ENCODE results near the gene CHMP1B.

Gene CHMP1B

GRCh38 chr18:11851146-11851805 lies at the start of gene CHMP1B:
Gene CHMP1B (plus strand): TSS chr18:11851413. CDS start chr18:11851512, 99 bp downstream.
- DNase-seq: peak; percentile 76

- DNase-seq: no peak
Observed at GRCh38 chr18:11801573-11801972, 49.6 kb upstream of the CHMP1B start.

- DNase-seq: no peak
Observed at GRCh38 chr18:11802158-11802557, 49.1 kb upstream of the CHMP1B start.

- no peak for DNase-seq
Observed at GRCh38 chr18:11802586-11802985, 48.6 kb upstream of the CHMP1B start.

GRCh38 chr18:11807233-11807632 lies 44.0 kb upstream of the CHMP1B start:
- no peak for DNase-seq

GRCh38 chr18:11808001-11808855 lies 43.0 kb upstream of the CHMP1B start:
- no peak for DNase-seq

- no peak for DNase-seq
Observed at GRCh38 chr18:11809895-11810294, 41.3 kb upstream of the CHMP1B start.

- no peak for DNase-seq
Observed at GRCh38 chr18:11810379-11810778, 40.8 kb upstream of the CHMP1B start.

GRCh38 chr18:11811009-11811408 lies 40.2 kb upstream of the CHMP1B start:
- no peak for DNase-seq

- DNase-seq: no peak
Observed at GRCh38 chr18:11817229-11817628, 34.0 kb upstream of the CHMP1B start.

GRCh38 chr18:11818486-11819203 lies 32.6 kb upstream of the CHMP1B start:
- DNase-seq: no peak

- DNase-seq: no peak
Observed at GRCh38 chr18:11819938-11820337, 31.3 kb upstream of the CHMP1B start.

- DNase-seq: no peak
Observed at GRCh38 chr18:11820697-11821096, 30.5 kb upstream of the CHMP1B start.

- no peak for DNase-seq
Observed at GRCh38 chr18:11821208-11821607, 30.0 kb upstream of the CHMP1B start.

- no peak for DNase-seq
Observed at GRCh38 chr18:11821643-11822237, 29.5 kb upstream of the CHMP1B start.

GRCh38 chr18:11823545-11823944 lies 27.7 kb upstream of the CHMP1B start:
- DNase-seq: no peak

- DNase-seq: no peak
Observed at GRCh38 chr18:11826836-11827235, 24.4 kb upstream of the CHMP1B start.

GRCh38 chr18:11828786-11829432 lies 22.3 kb upstream of the CHMP1B start:
- no peak for DNase-seq

- DNase-seq: no peak
Observed at GRCh38 chr18:11830585-11830984, 20.6 kb upstream of the CHMP1B start.

- no peak for DNase-seq
Observed at GRCh38 chr18:11831921-11832320, 19.3 kb upstream of the CHMP1B start.

- no peak for DNase-seq
Observed at GRCh38 chr18:11834772-11835171, 16.4 kb upstream of the CHMP1B start.

GRCh38 chr18:11839556-11839955 lies 11.7 kb upstream of the CHMP1B start:
- DNase-seq: no peak

GRCh38 chr18:11840493-11840892 lies 10.7 kb upstream of the CHMP1B start:
- DNase-seq: no peak

All from DMS 273 treated with DMSO at 0.1 percent for 48 hours (cell line).